ENCODE results near the gene ABCG2. TPM values are rescaled to one million over a fixed set of nuclear protein-coding genes. Genes with fewer than 3 reads are reported as not detected.

ABCG2 gene
- total and polyA plus RNA-seq, 2 of the 8 experiments (the other 6 are each of a cell fraction or from before 2014, with no cell fraction given): 2.4 to 4.6 TPM

GRCh38 chr4:88135356-88135663 lies 23.1 kb downstream of the ABCG2 start:
- CTCF ChIA-PET (ENCODE audit: partially characterized antibody): interaction anchor here (1.3 to 1.5 kb wide), 2 partner anchors 61 to 102 kb away, joined by 3 to 4 read pairs; no protein-coding TSS in a partner anchor
- Histone ChIP-seq H4K91ac (replicated peaks; ENCODE audit: insufficient read length, low read length) (no peak overlapping the region), H3K36me3 (ENCODE audit: control insufficient read depth in 2 of 4, insufficient read depth in 4 of 4, low read length in 3 of 4) (peaks cover 0 to 4% (median 0%) of the 10 kb centered on the region in 4 experiments; a peak in 2 of 8 replicates), H3K4me1 (replicated peaks in 1 of 4; ENCODE audit: control insufficient read depth in 3 of 4, insufficient read depth in 4 of 4, low read length in 3 of 4) (no peaks in the 10 kb centered on the region; a peak in 1 of 7 replicates), H3K4me2 (ENCODE audit: insufficient read depth in 1 of 2, low read depth in 2 of 2, low read length in 2 of 2) (no peak overlapping the region), H3K4me3 (ENCODE audit: extremely low read depth in 1 of 4, insufficient read depth in 2 of 4, low read depth in 3 of 4, low read length in 4 of 4) (no peak overlapping the region), H3K27me3 (replicated peaks in 1 of 4; ENCODE audit: control insufficient read depth in 3 of 4, extremely low read depth in 1 of 4, insufficient read depth in 3 of 4, low read length in 3 of 4) (no peaks in the 10 kb centered on the region), H2BK20ac (ENCODE audit: low read length) (no peak overlapping the region), H3K23me2 (ENCODE audit: low read depth, low read length) (no peaks in the 10 kb centered on the region), H3K27ac (ENCODE audit: low read depth, low read length) (no peak overlapping the region), H4K8ac (ENCODE audit: extremely low read depth, insufficient read depth, low read length) (no peak overlapping the region), H3K9ac (replicated peaks in 1 of 4; ENCODE audit: extremely low read depth in 1 of 4, low read depth in 3 of 4, low read length in 3 of 4) (no peak overlapping the region), H3K79me1 (ENCODE audit: low read depth, low read length) (no peaks in the 10 kb centered on the region), H2AFZ (ENCODE audit: low read length) (no peak overlapping the region), H3K18ac (ENCODE audit: extremely low read depth, low read length) (no peak overlapping the region), H3K79me2 (ENCODE audit: control insufficient read depth in 1 of 2, insufficient read depth in 2 of 2, low read length in 2 of 2) (no peaks in the 10 kb centered on the region), H3K56ac (replicated peaks; ENCODE audit: insufficient read length, low read depth, low read length) (no peak overlapping the region), H3K14ac (ENCODE audit: insufficient read length) (no peak overlapping the region), H2BK120ac (replicated peaks; ENCODE audit: low read depth, low read length) (no peak overlapping the region), H4K5ac (ENCODE audit: insufficient read length, low read depth, low read length) (no peak overlapping the region), H4K20me1 (replicated peaks in 1 of 2; ENCODE audit: control insufficient read depth in 1 of 2, insufficient read depth in 2 of 2, low read length in 2 of 2) (no peaks in the 10 kb centered on the region), H2BK5ac (ENCODE audit: low read depth, low read length) (no peak overlapping the region), H2AK5ac (ENCODE audit: low read depth, low read length) (no peak overlapping the region), H3K4ac (replicated peaks; ENCODE audit: insufficient read length, low read depth, low read length) (no peak overlapping the region), H2BK15ac (ENCODE audit: low read length) (no peak overlapping the region), H3K23ac (ENCODE audit: insufficient read length) (no peak overlapping the region), H2BK12ac (ENCODE audit: low read depth, low read length) (no peak overlapping the region), H3K9me3 (ENCODE audit: insufficient read depth in 2 of 2, low read depth in 1 of 2, low read length in 1 of 2) (no peaks in the 10 kb centered on the region)
- DNase-seq (ENCODE audit: low read depth in 1 of 2, low spot score in 2 of 2): no peak
- no peak for FAIRE-seq
- POLR2A ChIA-PET (ENCODE audit: partially characterized antibody): no interaction called here
- 76% methylated on average over 3 of the region's 3 CpGs; no CpG with 5 or more reads in 1 of the 2 experiments for WGBS, 2 experiments (ENCODE audit: extremely low coverage in 1 of 2, insufficient coverage in 1 of 2, insufficient read length in 1 of 2, insufficient replicate concordance in 2 of 2, low coverage in 1 of 2, low lambda C conversion rate in 2 of 2, missing lambda C conversion rate in 1 of 2)
- no peak for TF ChIP-seq PHF8 (conservative IDR thresholded peaks at IDR 0.05; ENCODE audit: low read depth, low read length)
- no peak for TF ChIP-seq FOSL1 (IDR thresholded peaks at IDR 0.05; ENCODE audit: insufficient read depth, low read depth, low read length)
- TF ChIP-seq ASH2L (IDR thresholded peaks at IDR 0.05; ENCODE audit: low read length): no peak
- no peak for TF ChIP-seq KDM1A (IDR thresholded peaks at IDR 0.05; ENCODE audit: borderline replicate concordance, low read length)
- TF ChIP-seq, protein P1, sequence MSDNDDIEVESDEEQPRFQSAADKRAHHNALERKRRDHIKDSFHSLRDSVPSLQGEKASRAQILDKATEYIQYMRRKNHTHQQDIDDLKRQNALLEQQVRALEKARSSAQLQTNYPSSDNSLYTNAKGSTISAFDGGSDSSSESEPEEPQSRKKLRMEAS (IDR thresholded peaks at IDR 0.05): no peak
- TF ChIP-seq CBX5 (IDR thresholded peaks at IDR 0.05; ENCODE audit: low read depth, low read length): no peak
- no peak for TF ChIP-seq SRF (IDR thresholded peaks at IDR 0.05; ENCODE audit: low read depth, low read length)
- TF ChIP-seq TAF1 (IDR thresholded peaks at IDR 0.05; ENCODE audit: low read depth, low read length): no peak
- TF ChIP-seq NRF1 (IDR thresholded peaks at IDR 0.05; ENCODE audit: low read depth, low read length): no peak
- TF ChIP-seq CTBP2 (IDR thresholded peaks at IDR 0.05; ENCODE audit: borderline replicate concordance, insufficient read depth, insufficient read length, low read length): no peak
